HepG2 (cell line): ENCODE data around the gene FZD7.

ENCODE experiments used
- RAD51 ChIP-seq: fragments of 450-650 bp; IDR thresholded peaks from 2 replicates; pipeline ENCODE4 v1.6.1; 2016; ENCODE audit warnings: borderline replicate concordance
- ZKSCAN8 ChIP-seq: IDR thresholded peaks from 2 replicates; pipeline ENCODE4 v1.6.1; 2016; ENCODE audit warnings: borderline replicate concordance, missing genetic modification reagents, missing compliant biosample characterization
- ZNF614 ChIP-seq: IDR thresholded peaks from 2 replicates; pipeline ENCODE4 v1.6.1; 2018; ENCODE audit warnings: missing biosample characterization, missing genetic modification reagents, inconsistent platforms, borderline replicate concordance
- TF ChIP-seq, protein P1 (sequence below): sonication (generic); IDR thresholded peaks from 2 replicates; pipeline ENCODE4 v1.6.1; 2016; ENCODE audit warnings: low read depth, borderline replicate concordance
- TF ChIP-seq, protein P2 (sequence below): sonication (generic); formaldehyde crosslinking; IDR thresholded peaks from 2 replicates; pipeline ENCODE4 v1.4.0; 2020; ENCODE audit warnings: missing genetic modification reagents

DNA sequence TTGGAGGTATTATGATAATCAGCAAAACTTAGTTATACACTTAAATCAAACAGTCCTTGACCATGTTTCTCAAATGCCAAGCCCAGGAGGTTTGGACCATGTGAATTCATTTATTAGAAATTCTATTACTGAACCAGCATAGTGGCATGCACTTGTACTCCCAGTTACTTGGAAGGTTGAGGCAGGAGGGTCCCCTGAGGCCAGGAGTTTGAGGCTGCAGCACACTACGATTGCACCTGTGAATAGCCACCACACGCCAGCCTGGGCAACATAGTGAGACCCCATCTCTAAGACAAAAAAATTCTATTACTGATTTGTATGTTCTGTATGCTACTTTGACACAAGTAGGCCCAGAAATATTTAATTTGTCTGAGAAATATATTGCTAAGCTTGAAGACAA is 43.6 kb upstream of the FZD7 start:
- no peak for TF ChIP-seq RAD51
- no peak for TF ChIP-seq ZKSCAN8 (CRISPR knock-in tag)
- TF ChIP-seq, protein P1, sequence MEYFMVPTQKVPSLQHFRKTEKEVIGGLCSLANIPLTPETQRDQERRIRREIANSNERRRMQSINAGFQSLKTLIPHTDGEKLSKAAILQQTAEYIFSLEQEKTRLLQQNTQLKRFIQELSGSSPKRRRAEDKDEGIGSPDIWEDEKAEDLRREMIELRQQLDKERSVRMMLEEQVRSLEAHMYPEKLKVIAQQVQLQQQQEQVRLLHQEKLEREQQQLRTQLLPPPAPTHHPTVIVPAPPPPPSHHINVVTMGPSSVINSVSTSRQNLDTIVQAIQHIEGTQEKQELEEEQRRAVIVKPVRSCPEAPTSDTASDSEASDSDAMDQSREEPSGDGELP: no peak
- no peak for TF ChIP-seq ZNF614 (CRISPR knock-in tag)
- TF ChIP-seq, protein P2, sequence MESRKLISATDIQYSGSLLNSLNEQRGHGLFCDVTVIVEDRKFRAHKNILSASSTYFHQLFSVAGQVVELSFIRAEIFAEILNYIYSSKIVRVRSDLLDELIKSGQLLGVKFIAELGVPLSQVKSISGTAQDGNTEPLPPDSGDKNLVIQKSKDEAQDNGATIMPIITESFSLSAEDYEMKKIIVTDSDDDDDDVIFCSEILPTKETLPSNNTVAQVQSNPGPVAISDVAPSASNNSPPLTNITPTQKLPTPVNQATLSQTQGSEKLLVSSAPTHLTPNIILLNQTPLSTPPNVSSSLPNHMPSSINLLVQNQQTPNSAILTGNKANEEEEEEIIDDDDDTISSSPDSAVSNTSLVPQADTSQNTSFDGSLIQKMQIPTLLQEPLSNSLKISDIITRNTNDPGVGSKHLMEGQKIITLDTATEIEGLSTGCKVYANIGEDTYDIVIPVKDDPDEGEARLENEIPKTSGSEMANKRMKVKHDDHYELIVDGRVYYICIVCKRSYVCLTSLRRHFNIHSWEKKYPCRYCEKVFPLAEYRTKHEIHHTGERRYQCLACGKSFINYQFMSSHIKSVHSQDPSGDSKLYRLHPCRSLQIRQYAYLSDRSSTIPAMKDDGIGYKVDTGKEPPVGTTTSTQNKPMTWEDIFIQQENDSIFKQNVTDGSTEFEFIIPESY: no peak
